Mammary epithelial cell (primary cell): Measurements from ENCODE around the gene TPGS1.

Source experiments
- CTCF ChIP-seq, 2 donors: IDR thresholded peaks in 1 of 2; conservative IDR thresholded peaks in 1 of 2; 2 replicates each; pipeline ENCODE4 v1.5.1; 2011 to 2012; ENCODE audit warnings: inconsistent platforms in 2 of 2, low read length in 2 of 2, mild to moderate bottlenecking in 2 of 2, control low read depth in 1 of 2, low read depth in 1 of 2; ENCODE audit not compliant: insufficient read depth in 1 of 2; ENCODE audit errors: extremely low read depth in 1 of 2
- EZH2 ChIP-seq: IDR thresholded peaks from 2 replicates; pipeline ENCODE4 v1.6.1; 2012; ENCODE audit warnings: low read length, inconsistent platforms, borderline replicate concordance

GRCh38 chr19:558770-559439 is 51.6 kb downstream of the TPGS1 start:
- TF ChIP-seq EZH2: no peak
- TF ChIP-seq CTCF (conservative IDR thresholded peaks at IDR 0.05 in 1 of 2, IDR thresholded peaks at IDR 0.05 in 1 of 2; ENCODE audit: extremely low read depth in 1 of 2, insufficient read depth in 1 of 2, low read depth in 1 of 2, low read length in 2 of 2): no peak
